DND-41 (cell line): Measurements from ENCODE around the gene SP9.

Source experiments
- ATAC-seq: fragments of 200-7000 bp; cut with Tn5 transposase; 3 replicates; pipeline ENCODE4 v1.9.1; 2021; ENCODE audit warnings: low read depth; ENCODE audit not compliant: insufficient read depth
- DNase-seq: peaks from one replicate; pipeline ENCODE4 v3.0.0-alpha.2; 2020
- H2AFZ ChIP-seq: 2 replicates; pipeline ENCODE4 v1.6.0; 2012; ENCODE audit warnings: low read depth, low read length
- H3K27ac ChIP-seq: 2 replicates; pipeline ENCODE4 v1.5.1; 2012; ENCODE audit warnings: low read length, inconsistent platforms
- H3K27me3 ChIP-seq: fragments of 200-600 bp; sonication (generic); 2 replicates; pipeline ENCODE4 v1.6.0; 2012; ENCODE audit warnings: low read length, mild to moderate bottlenecking, inconsistent platforms; ENCODE audit not compliant: insufficient read depth, poor library complexity
- H3K36me3 ChIP-seq: 2 replicates; pipeline ENCODE4 v1.5.1; 2012; ENCODE audit warnings: low read length, inconsistent platforms; ENCODE audit not compliant: insufficient read depth
- H3K4me1 ChIP-seq: 2 replicates; pipeline ENCODE4 v1.5.1; 2012; ENCODE audit warnings: mild to moderate bottlenecking, low read length; ENCODE audit not compliant: insufficient read depth
- H3K4me2 ChIP-seq: 2 replicates; pipeline ENCODE4 v1.6.0; 2012; ENCODE audit warnings: mild to moderate bottlenecking, moderate library complexity, low read length, inconsistent platforms; ENCODE audit not compliant: insufficient read depth
- H3K4me3 ChIP-seq, 2 experiments: fragments of 200-600 bp in 1 of 2; shearing (Covaris generic) in 1 of 2; 2 replicates each; pipeline ENCODE4 v1.5.1; 2012 to 2016; ENCODE audit warnings: inconsistent platforms in 2 of 2, low read length in 2 of 2, mild to moderate bottlenecking in 2 of 2, low read depth in 1 of 2, moderate library complexity in 1 of 2
- H3K79me2 ChIP-seq: 2 replicates; pipeline ENCODE4 v1.6.0; 2012; ENCODE audit warnings: low read length, inconsistent platforms; ENCODE audit not compliant: insufficient read depth
- H3K9ac ChIP-seq: 2 replicates; pipeline ENCODE4 v1.6.0; 2012; ENCODE audit warnings: low read depth, mild to moderate bottlenecking, inconsistent platforms, low read length, moderate library complexity
- H3K9me3 ChIP-seq: 2 replicates; pipeline ENCODE4 v1.5.1; 2012; ENCODE audit warnings: low read length, moderate library complexity, mild to moderate bottlenecking, inconsistent platforms; ENCODE audit not compliant: insufficient read depth, severe bottlenecking
- H4K20me1 ChIP-seq: 2 replicates; pipeline ENCODE4 v1.6.0; 2012; ENCODE audit warnings: low read length; ENCODE audit not compliant: insufficient read depth
- CTCF ChIP-seq: IDR thresholded peaks from 2 replicates; pipeline ENCODE4 v1.5.1; 2012; ENCODE audit warnings: borderline replicate concordance, low read length, moderate library complexity, mild to moderate bottlenecking; ENCODE audit not compliant: poor library complexity, severe bottlenecking; ENCODE audit errors: extremely low read depth
- EZH2 ChIP-seq: IDR thresholded peaks from 3 replicates; pipeline ENCODE4 v1.6.1; 2012; ENCODE audit warnings: borderline replicate concordance, low read depth, mild to moderate bottlenecking, moderate library complexity, low read length, inconsistent platforms; ENCODE audit not compliant: severe bottlenecking

SP9 gene

GRCh38 chr2:174322746-174323145, 12.0 kb upstream of the SP9 start:
- Histone ChIP-seq H2AFZ (no peak overlapping the region), H3K4me3 (no peak overlapping the region), H3K27me3 (no peaks in the 10 kb centered on the region), H3K9me3 (no peaks in the 10 kb centered on the region), H3K27ac (no peak overlapping the region), H3K4me2 (no peak overlapping the region), H3K79me2 (no peaks in the 10 kb centered on the region), H4K20me1 (no peaks in the 10 kb centered on the region), H3K9ac (no peak overlapping the region), H3K36me3 (no peaks in the 10 kb centered on the region), H3K4me1 (no peaks in the 10 kb centered on the region)
- ATAC-seq (no peak), DNase-seq (no peak)
- TF ChIP-seq CTCF: no peak
- no peak for TF ChIP-seq EZH2

GRCh38 chr2:174324530-174324929, 10.2 kb upstream of the SP9 start:
- no peak for DNase-seq
- Histone ChIP-seq H3K27ac (no peak overlapping the region), H4K20me1 (no peaks in the 10 kb centered on the region), H3K36me3 (no peaks in the 10 kb centered on the region), H3K4me1 (no peaks in the 10 kb centered on the region), H3K9me3 (no peaks in the 10 kb centered on the region), H3K4me2 (no peak overlapping the region), H2AFZ (no peak overlapping the region), H3K4me3 (no peak overlapping the region), H3K27me3 (no peaks in the 10 kb centered on the region), H3K79me2 (no peaks in the 10 kb centered on the region), H3K9ac (no peak overlapping the region)
- TF ChIP-seq CTCF: no peak
- no peak for TF ChIP-seq EZH2
- ATAC-seq: no peak

GRCh38 chr2:174325373-174326160, 9.2 kb upstream of the SP9 start:
- DNase-seq: no peak
- TF ChIP-seq EZH2 (no peak), CTCF (no peak)
- H3K4me2 ChIP-seq: no peak overlapping the region
- H3K4me1 ChIP-seq: no peaks in the 10 kb centered on the region
- H3K9ac ChIP-seq: no peak overlapping the region
- H3K27me3 ChIP-seq: no peaks in the 10 kb centered on the region
- no peaks in the 10 kb centered on the region for H3K36me3 ChIP-seq
- no peak overlapping the region for H2AFZ ChIP-seq
- no peaks in the 10 kb centered on the region for H4K20me1 ChIP-seq
- no peak overlapping the region for H3K27ac ChIP-seq
- no peak for ATAC-seq
- no peaks in the 10 kb centered on the region for H3K79me2 ChIP-seq
- H3K4me3 ChIP-seq: no peak overlapping the region
- no peaks in the 10 kb centered on the region for H3K9me3 ChIP-seq
